Spleen (tissue), 7 donors: ENCODE data around the gene ADGRV1.

Source experiments
- POLR2A ChIP-seq, 3 donors: fragments of 450-650 bp; IDR thresholded peaks; one replicate each; pipeline ENCODE4 v1.5.1; 2017; ENCODE audit warnings: antibody characterized with exemption in 3 of 3, mild to moderate bottlenecking in 1 of 3
- TF ChIP-seq, protein P1 (sequence below), 11 experiments: fragments of 200-600 bp in 7 of 11; fragments of 450-650 bp in 4 of 11; sonication (generic) in 4 of 11; IDR thresholded peaks in 8 of 11; conservative IDR thresholded peaks in 3 of 11; 1 replicate in 7 of 11; 2 replicates in 4 of 11; pipeline versions ENCODE4 v1.4.0 to v1.8.0; 2016 to 2021; ENCODE audit warnings: antibody characterized with exemption in 11 of 11, inconsistent platforms in 4 of 11, mild to moderate bottlenecking in 1 of 11
- donor health status: DM: no; HTN: no; CAD: no; lungs with moderate emphysema.
- donor health status: DM: no; HTN: no; CAD: no.
- donor health status: DM: no; HTN: no; CAD: no.

DNA sequence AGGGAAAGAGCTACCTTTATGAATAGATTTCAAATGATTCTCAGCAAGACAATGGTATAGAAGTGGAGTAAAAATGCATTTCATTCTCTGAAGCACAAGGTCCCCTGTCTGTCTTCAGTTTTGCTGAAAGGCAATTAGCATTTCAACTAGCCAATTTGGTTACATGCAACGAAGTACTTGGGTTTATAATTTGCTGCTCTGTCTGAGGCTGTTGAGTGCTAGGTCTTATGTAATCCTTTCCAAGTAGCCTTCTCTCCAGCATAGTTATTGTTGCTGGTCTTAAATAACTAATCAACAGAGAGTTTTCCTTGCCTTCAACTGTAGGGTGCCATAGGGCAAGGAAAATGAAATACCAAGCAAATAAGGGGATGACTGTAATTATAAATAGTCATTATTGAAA lies 4.5 kb downstream of the ADGRV1 start:
- TF ChIP-seq, protein P1, sequence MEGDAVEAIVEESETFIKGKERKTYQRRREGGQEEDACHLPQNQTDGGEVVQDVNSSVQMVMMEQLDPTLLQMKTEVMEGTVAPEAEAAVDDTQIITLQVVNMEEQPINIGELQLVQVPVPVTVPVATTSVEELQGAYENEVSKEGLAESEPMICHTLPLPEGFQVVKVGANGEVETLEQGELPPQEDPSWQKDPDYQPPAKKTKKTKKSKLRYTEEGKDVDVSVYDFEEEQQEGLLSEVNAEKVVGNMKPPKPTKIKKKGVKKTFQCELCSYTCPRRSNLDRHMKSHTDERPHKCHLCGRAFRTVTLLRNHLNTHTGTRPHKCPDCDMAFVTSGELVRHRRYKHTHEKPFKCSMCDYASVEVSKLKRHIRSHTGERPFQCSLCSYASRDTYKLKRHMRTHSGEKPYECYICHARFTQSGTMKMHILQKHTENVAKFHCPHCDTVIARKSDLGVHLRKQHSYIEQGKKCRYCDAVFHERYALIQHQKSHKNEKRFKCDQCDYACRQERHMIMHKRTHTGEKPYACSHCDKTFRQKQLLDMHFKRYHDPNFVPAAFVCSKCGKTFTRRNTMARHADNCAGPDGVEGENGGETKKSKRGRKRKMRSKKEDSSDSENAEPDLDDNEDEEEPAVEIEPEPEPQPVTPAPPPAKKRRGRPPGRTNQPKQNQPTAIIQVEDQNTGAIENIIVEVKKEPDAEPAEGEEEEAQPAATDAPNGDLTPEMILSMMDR (IDR thresholded peaks at IDR 0.05 in 8 of 11, conservative IDR thresholded peaks at IDR 0.05 in 3 of 11): no peak
- TF ChIP-seq POLR2A (IDR thresholded peaks at IDR 0.05): no peak
